Parathyroid adenoma (tissue), 2 donors: Measurements from ENCODE around the gene SLC66A3.

Experiments used
- H2AFZ ChIP-seq: fragments of 300-600 bp; sonication (generic); one replicate; pipeline ENCODE4 v1.7.0; 2017; ENCODE audit warnings: antibody characterized with exemption, mild to moderate bottlenecking
- H3K27ac ChIP-seq: fragments of 300-600 bp; sonication (generic); one replicate; pipeline ENCODE4 v1.7.0; 2017
- H3K27me3 ChIP-seq: fragments of 300-600 bp; sonication (generic); one replicate; pipeline ENCODE4 v1.7.0; 2017; ENCODE audit warnings: low read length; ENCODE audit not compliant: control insufficient read depth, insufficient read depth
- H3K36me3 ChIP-seq: fragments of 300-600 bp; sonication (generic); one replicate; pipeline ENCODE4 v1.7.0; 2017; ENCODE audit warnings: low read length; ENCODE audit not compliant: control insufficient read depth, insufficient read depth
- H3K4me1 ChIP-seq: fragments of 300-600 bp; sonication (generic); one replicate; pipeline ENCODE4 v1.7.0; 2017; ENCODE audit warnings: control low read depth
- H3K4me2 ChIP-seq: fragments of 300-600 bp; sonication (generic); one replicate; pipeline ENCODE4 v1.7.0; 2017; ENCODE audit warnings: low read length
- H3K4me3 ChIP-seq: fragments of 300-600 bp; sonication (generic); one replicate; pipeline ENCODE4 v1.7.0; 2017; ENCODE audit warnings: low read depth, low read length
- H3K79me2 ChIP-seq: fragments of 300-600 bp; sonication (generic); one replicate; pipeline ENCODE4 v1.7.0; 2017; ENCODE audit warnings: control low read depth
- H3K9ac ChIP-seq: fragments of 300-600 bp; sonication (generic); one replicate; pipeline ENCODE4 v1.7.0; 2017; ENCODE audit warnings: mild to moderate bottlenecking
- H3K9me3 ChIP-seq: fragments of 300-600 bp; sonication (generic); one replicate; pipeline ENCODE4 v1.7.0; 2017; ENCODE audit warnings: low read length; ENCODE audit not compliant: control insufficient read depth
- TF ChIP-seq, protein P1 (sequence below): fragments of 300-600 bp; sonication (generic); IDR thresholded peaks from one replicate; pipeline ENCODE4 v1.7.0; 2017; ENCODE audit warnings: antibody characterized with exemption, mild to moderate bottlenecking
- donor health status: primary hyperparathyroidism.

Gene SLC66A3

DNA sequence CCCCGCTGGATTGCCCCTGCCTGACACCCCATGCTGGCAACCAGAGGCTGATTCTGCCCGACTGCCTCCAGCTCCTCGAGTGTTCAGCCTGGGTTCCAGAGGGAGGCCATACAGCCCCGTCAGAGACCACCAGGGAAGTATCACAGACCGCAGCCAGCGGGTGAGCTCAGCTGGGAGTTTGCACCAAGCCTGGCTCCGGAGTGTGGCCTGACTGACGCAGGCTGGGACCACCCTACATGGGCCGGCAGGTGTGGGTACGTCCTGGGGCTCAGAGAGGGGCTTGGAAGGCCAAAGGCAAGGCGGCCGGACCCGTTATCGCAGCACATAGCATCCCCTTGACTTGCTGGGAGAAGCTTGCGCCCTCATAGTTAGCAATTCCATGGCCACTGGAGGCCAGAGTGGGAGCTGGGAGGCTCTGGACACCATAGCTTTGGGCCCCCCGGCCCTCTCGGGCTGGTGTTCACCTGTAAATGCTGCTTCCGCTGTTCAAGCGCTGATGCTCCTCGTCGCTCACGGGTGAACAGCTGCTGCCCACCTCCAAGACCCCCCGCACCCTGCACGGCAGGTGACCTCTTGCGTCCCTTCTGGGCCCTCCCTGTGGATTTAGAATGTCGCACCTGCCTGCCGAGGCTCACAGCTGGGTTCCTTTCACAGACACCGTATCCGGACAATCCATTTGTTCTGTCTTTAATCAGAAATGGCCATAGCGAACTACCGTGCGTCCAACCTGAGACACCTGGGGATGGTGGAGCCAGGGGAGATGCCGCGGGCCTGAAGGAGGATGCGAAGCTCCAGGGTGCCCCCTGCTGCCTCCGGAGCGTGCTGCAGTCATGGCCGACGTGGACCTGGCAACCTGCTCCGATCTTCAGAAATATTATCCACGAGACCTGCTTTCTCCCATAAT lies 31.2 kb upstream of the SLC66A3 start:
- TF ChIP-seq, protein P1, sequence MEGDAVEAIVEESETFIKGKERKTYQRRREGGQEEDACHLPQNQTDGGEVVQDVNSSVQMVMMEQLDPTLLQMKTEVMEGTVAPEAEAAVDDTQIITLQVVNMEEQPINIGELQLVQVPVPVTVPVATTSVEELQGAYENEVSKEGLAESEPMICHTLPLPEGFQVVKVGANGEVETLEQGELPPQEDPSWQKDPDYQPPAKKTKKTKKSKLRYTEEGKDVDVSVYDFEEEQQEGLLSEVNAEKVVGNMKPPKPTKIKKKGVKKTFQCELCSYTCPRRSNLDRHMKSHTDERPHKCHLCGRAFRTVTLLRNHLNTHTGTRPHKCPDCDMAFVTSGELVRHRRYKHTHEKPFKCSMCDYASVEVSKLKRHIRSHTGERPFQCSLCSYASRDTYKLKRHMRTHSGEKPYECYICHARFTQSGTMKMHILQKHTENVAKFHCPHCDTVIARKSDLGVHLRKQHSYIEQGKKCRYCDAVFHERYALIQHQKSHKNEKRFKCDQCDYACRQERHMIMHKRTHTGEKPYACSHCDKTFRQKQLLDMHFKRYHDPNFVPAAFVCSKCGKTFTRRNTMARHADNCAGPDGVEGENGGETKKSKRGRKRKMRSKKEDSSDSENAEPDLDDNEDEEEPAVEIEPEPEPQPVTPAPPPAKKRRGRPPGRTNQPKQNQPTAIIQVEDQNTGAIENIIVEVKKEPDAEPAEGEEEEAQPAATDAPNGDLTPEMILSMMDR: peak; percentile 54
- H3K79me2 ChIP-seq: no peaks in the 10 kb centered on the region
- H3K27me3 ChIP-seq: no peaks in the 10 kb centered on the region
- no peak overlapping the region for H3K4me3 ChIP-seq
- H3K9ac ChIP-seq: no peak overlapping the region
- no peaks in the 10 kb centered on the region for H3K9me3 ChIP-seq
- H3K4me2 ChIP-seq: no peak overlapping the region
- no peaks in the 10 kb centered on the region for H3K4me1 ChIP-seq
- no peak overlapping the region for H3K27ac ChIP-seq
- no peaks in the 10 kb centered on the region for H3K36me3 ChIP-seq
- H2AFZ ChIP-seq: peak overlapping the region; percentile 57

DNA sequence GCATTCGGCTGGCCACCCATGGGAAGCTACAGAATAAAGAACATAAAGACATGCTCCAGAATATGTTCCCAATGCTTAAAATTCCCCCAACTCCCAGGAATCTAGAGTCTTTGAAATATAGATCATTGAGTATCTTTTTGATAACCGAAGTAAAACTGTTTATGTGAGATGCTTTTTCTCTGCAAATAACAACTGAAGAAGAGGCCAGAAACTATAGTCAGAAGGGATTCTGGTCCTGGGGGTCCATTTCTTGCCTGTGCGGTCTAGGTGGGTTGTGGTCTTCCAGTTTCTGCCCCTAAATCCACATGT lies 30.6 kb upstream of the SLC66A3 start:
- H3K4me2 ChIP-seq: no peak overlapping the region
- no peak overlapping the region for H3K9ac ChIP-seq
- H3K9me3 ChIP-seq: no peaks in the 10 kb centered on the region
- no peaks in the 10 kb centered on the region for H3K36me3 ChIP-seq
- H2AFZ ChIP-seq: peak overlapping the region; percentile 57
- no peak overlapping the region for H3K4me3 ChIP-seq
- no peaks in the 10 kb centered on the region for H3K27me3 ChIP-seq
- H3K79me2 ChIP-seq: no peaks in the 10 kb centered on the region
- H3K4me1 ChIP-seq: no peaks in the 10 kb centered on the region
- TF ChIP-seq, protein P1: no peak
- H3K27ac ChIP-seq: no peak overlapping the region

DNA sequence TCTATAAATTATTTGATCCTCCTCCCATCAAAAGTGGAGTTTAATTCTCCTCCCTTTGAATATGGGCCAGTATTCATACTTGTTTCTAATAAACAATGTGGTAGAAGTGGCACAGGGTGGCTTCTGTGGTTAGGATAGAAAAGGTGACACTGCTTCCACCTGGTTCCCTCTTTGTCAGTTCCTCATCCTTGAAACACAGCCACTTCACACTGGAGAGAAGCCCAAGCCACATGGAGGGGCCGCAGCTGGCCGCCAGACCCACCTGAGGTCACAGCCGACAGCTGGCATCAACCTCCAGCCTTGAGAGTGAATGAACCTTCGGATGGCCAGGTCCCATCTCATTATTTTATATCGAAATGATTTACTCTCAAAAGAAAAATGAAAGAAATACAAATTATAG lies 27.5 kb upstream of the SLC66A3 start:
- Histone ChIP-seq H3K36me3 (no peaks in the 10 kb centered on the region), H3K9ac (no peak overlapping the region), H3K4me1 (no peaks in the 10 kb centered on the region), H2AFZ (peak overlapping the region; percentile 15), H3K79me2 (no peaks in the 10 kb centered on the region), H3K4me3 (no peak overlapping the region), H3K27me3 (no peaks in the 10 kb centered on the region), H3K27ac (no peak overlapping the region), H3K9me3 (no peaks in the 10 kb centered on the region), H3K4me2 (no peak overlapping the region)
- TF ChIP-seq, protein P1: no peak

DNA sequence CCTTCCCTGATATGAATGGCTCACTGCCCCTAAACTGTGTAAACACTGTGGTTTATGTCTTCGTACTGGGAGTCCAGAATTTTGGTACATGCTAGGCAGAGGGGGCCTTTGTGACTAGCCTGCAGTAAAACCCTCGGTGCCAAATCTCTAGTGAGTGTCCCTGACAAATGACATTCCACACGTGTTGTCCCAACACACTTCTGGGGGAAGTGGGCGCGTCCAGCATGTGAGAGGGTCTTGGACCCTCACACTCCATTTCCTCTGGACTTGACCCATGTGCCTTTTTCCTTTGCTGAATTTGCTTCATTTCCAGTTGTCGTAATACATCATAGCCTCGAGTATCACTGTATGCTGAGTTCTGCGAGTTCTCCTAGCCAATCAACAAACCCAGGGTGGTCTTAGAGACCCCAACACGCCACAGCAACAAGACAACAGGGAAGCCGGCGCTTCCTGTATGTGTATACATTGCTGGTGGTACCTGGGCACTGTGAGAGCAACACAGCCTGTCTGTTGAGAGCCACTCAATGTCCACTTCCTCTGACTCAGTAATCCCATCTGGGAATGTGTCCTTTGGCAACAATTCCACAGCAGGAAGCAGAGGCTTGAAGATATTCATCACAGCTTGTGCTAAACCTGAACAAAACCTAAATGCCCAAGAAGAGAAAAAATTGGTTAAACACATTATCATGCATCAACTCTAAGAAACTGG lies 26.9 kb upstream of the SLC66A3 start:
- no peaks in the 10 kb centered on the region for H3K4me1 ChIP-seq
- no peaks in the 10 kb centered on the region for H3K36me3 ChIP-seq
- no peak overlapping the region for H3K9ac ChIP-seq
- H3K4me2 ChIP-seq: no peak overlapping the region
- H2AFZ ChIP-seq: peak overlapping the region; percentile 5
- H3K4me3 ChIP-seq: no peak overlapping the region
- no peaks in the 10 kb centered on the region for H3K79me2 ChIP-seq
- TF ChIP-seq, protein P1: no peak
- H3K27me3 ChIP-seq: no peaks in the 10 kb centered on the region
- H3K27ac ChIP-seq: no peak overlapping the region
- H3K9me3 ChIP-seq: no peaks in the 10 kb centered on the region
